Body of pancreas (tissue), 4 donors: Measurements from ENCODE around the gene ABCB6. TPM values are rescaled to one million over a fixed set of nuclear protein-coding genes. Genes with fewer than 3 reads are reported as not detected.

Source experiments
- ATAC-seq: fragments of 150-250 bp; one replicate; pipeline ENCODE4 v1.9.1; 2016
- DNase-seq, 4 donors: peaks; one replicate each; pipeline ENCODE4 v3.0.0-alpha.2; 2019
- H3K27ac ChIP-seq, 4 donors: fragments of 200-600 bp; sonication (generic); 1 replicate in 3 of 4; 2 replicates in 1 of 4; pipeline versions ENCODE4 v1.5.1 to v1.6.1; 2016 to 2019; ENCODE audit warnings: mild to moderate bottlenecking in 1 of 4, mixed read lengths in 1 of 4, moderate library complexity in 1 of 4
- H3K27me3 ChIP-seq, 2 donors: fragments of 200-600 bp; sonication (generic); one replicate each; pipeline ENCODE4 v1.6.0; 2016; ENCODE audit warnings: mild to moderate bottlenecking in 1 of 2
- H3K36me3 ChIP-seq, 2 donors: fragments of 200-600 bp; sonication (generic); replicated peaks in 1 of 2; 2 replicates each; pipeline ENCODE4 v1.5.1; 2016; ENCODE audit warnings: low read depth in 2 of 2; ENCODE audit not compliant: insufficient read depth in 1 of 2
- H3K4me1 ChIP-seq: fragments of 200-600 bp; sonication (generic); one replicate; pipeline ENCODE4 v1.6.0; 2016
- H3K4me3 ChIP-seq, 2 donors: fragments of 200-600 bp; sonication (generic); 1 replicate in 1 of 2; 2 replicates in 1 of 2; pipeline ENCODE4 v1.5.1; 2016 to 2019
- H3K9me3 ChIP-seq, 3 donors: fragments of 200-600 bp; sonication (generic); 1 replicate in 2 of 3; 2 replicates in 1 of 3; pipeline ENCODE4 v1.5.1; 2016
- POLR2A ChIP-seq, 3 donors: fragments of 450-650 bp; IDR thresholded peaks; one replicate each; pipeline ENCODE4 v1.6.1; 2016; ENCODE audit warnings: antibody characterized with exemption in 3 of 3, mild to moderate bottlenecking in 2 of 3
- WGBS, 2 donors: methylation state at CpG; one replicate each; pipeline ENCODE4 v1.1.5; 2017; 5-methylcytosine and 5-hydroxymethylcytosine counted together
- intact Hi-C: fragments of 100-400 bp; cut with DNase I; formaldehyde crosslinking; loops from one replicate; pipeline ENCODE4 v1.15.1; 2023
- total RNA-seq, 2 donors: library from RNA; depleted of rRNA; stranded (reverse); fragments of >200 nt; gene quantifications; one replicate each; pipeline ENCODE4 v1.1.0, GENCODE V29; 2016
- TF ChIP-seq, protein P1 (sequence below), 7 experiments: fragments of 450-650 bp in 4 of 7; fragments of 200-600 bp in 3 of 7; sonication (generic) in 3 of 7; IDR thresholded peaks; one replicate each; pipeline ENCODE4 v1.5.1; 2016 to 2019; ENCODE audit warnings: antibody characterized with exemption in 7 of 7

ABCB6 gene
- total RNA-seq, 2 donors from 2014 or later, result 10.5 to 11.7 TPM

DNA sequence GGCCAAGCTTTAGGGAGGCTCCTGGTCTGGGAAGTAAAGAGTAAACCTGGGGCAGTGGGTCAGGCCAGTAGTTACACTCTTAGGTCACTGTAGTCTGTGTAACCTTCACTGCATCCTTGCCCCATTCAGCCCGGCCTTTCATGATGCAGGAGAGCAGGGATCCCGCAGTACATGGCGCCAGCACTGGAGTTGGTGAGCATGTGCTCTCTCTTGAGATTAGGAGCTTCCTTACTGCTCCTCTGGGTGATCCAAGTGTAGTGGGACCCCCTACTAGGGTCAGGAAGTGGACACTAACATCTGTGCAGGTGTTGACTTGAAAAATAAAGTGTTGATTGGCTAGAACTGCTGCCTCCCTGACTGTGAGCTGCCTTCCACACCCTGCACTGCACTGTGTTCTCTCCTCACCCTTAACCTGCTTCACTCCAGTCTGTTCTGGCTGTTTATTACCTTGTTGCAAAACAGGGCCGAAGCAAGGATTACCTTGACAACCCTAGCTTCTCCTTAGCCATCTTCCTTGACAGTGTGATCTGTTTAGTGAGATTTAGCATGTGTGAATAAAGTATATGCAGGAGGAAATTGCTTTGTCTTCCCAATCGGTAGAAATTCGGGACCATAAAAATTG is 35.5 kb downstream of the ABCB6 start:
- Histone ChIP-seq H3K27ac (no peak overlapping the region), H3K36me3 (peaks cover 0 to 21% of the 10 kb centered on the region in 2 donors), H3K4me1 (peaks cover 15% of the 10 kb centered on the region), H3K27me3 (no peaks in the 10 kb centered on the region), H3K9me3 (no peaks in the 10 kb centered on the region), H3K4me3 (no peak overlapping the region)
- DNase-seq, result peak in 1 of 4 donors; percentile 6
- 85 to 88% methylated on average over 6 of the region's 6 CpGs for WGBS, 2 donors
- TF ChIP-seq, protein P1, sequence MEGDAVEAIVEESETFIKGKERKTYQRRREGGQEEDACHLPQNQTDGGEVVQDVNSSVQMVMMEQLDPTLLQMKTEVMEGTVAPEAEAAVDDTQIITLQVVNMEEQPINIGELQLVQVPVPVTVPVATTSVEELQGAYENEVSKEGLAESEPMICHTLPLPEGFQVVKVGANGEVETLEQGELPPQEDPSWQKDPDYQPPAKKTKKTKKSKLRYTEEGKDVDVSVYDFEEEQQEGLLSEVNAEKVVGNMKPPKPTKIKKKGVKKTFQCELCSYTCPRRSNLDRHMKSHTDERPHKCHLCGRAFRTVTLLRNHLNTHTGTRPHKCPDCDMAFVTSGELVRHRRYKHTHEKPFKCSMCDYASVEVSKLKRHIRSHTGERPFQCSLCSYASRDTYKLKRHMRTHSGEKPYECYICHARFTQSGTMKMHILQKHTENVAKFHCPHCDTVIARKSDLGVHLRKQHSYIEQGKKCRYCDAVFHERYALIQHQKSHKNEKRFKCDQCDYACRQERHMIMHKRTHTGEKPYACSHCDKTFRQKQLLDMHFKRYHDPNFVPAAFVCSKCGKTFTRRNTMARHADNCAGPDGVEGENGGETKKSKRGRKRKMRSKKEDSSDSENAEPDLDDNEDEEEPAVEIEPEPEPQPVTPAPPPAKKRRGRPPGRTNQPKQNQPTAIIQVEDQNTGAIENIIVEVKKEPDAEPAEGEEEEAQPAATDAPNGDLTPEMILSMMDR (IDR thresholded peaks at IDR 0.05), result no peak
- intact Hi-C loops, result no loop called here
- ATAC-seq, result no peak

GRCh38 chr2:219182331-219183150 is 36.2 kb downstream of the ABCB6 start:
- no peak overlapping the region for H3K4me3 ChIP-seq

GRCh38 chr2:219181531-219181930 is 37.2 kb downstream of the ABCB6 start:
- ATAC-seq, result no peak
- Histone ChIP-seq H3K27ac (no peak overlapping the region), H3K4me1 (peaks cover 15% of the 10 kb centered on the region), H3K36me3 (peaks cover 0 to 21% of the 10 kb centered on the region in 2 donors), H3K4me3 (no peak overlapping the region), H3K9me3 (no peaks in the 10 kb centered on the region), H3K27me3 (no peaks in the 10 kb centered on the region)
- TF ChIP-seq POLR2A (IDR thresholded peaks at IDR 0.05), result no peak
- TF ChIP-seq, protein P1 (IDR thresholded peaks at IDR 0.05), result no peak
- intact Hi-C loops, result no loop called here
- WGBS, 2 donors, result 80 to 93% methylated on average over 6 of the region's 6 CpGs
- peak in 1 of 4 donors; percentile 5 for DNase-seq

More at GRCh38 chr2:219182331-219183150, 36.2 kb downstream of the ABCB6 start:
- 69 to 81% methylated on average over 8 of the region's 8 CpGs for WGBS, 2 donors
- TF ChIP-seq, protein P1 (IDR thresholded peaks at IDR 0.05), result no peak
- TF ChIP-seq POLR2A (IDR thresholded peaks at IDR 0.05), result no peak
- peaks cover 0 to 21% of the 10 kb centered on the region in 2 donors for H3K36me3 ChIP-seq
- no peak for ATAC-seq
- H3K4me1 ChIP-seq, result peaks cover 15% of the 10 kb centered on the region
- peak in 1 of 4 donors; percentile 9 for DNase-seq
- intact Hi-C loops, result no loop called here
- no peaks in the 10 kb centered on the region for H3K27me3 ChIP-seq
- H3K9me3 ChIP-seq, result no peaks in the 10 kb centered on the region
- H3K27ac ChIP-seq, result no peak overlapping the region

DNA sequence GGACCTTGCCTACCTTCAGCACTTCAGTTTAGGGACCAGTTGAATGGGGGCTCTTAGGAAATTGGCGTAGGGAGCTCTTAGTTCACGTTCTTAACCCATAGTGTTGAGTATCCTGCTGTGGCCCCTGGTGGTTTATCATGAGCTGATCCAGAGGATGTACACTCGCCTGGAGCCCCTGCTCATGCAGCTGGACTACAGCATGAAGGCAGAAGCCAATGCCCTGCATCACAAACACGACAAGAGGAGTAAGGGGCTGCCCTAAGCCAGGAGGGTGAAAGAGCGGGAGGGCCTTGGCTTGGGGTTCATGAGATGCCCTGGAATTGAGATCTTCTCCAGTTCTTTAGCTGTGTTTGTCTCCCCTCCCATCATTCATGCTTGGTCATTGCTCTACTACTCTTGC is 37.8 kb downstream of the ABCB6 start:
- peak in 1 of 4 donors; percentile 7 for DNase-seq
- intact Hi-C loops, result no loop called here
- ATAC-seq, result no peak
- 93 to 100% methylated on average over 3 to 5 of the region's 5 CpGs for WGBS, 2 donors
- Histone ChIP-seq H3K27me3 (no peaks in the 10 kb centered on the region), H3K4me3 (no peak overlapping the region), H3K27ac (no peak overlapping the region), H3K36me3 (peaks cover 0 to 21% of the 10 kb centered on the region in 2 donors), H3K4me1 (peaks cover 17% of the 10 kb centered on the region), H3K9me3 (no peaks in the 10 kb centered on the region)
- TF ChIP-seq, protein P1 (IDR thresholded peaks at IDR 0.05), result no peak
- no peak for TF ChIP-seq POLR2A (IDR thresholded peaks at IDR 0.05)
